GM23338 (cell line): ENCODE data around the gene MED12L.

ENCODE experiments used
- CREB1 ChIP-seq: fragments of 250-450 bp; sonication (Bioruptor Pico); IDR thresholded peaks from 2 replicates; pipeline ENCODE4 v1.5.0; 2020; ENCODE audit warnings: low read depth, mild to moderate bottlenecking, moderate library complexity
- ETS1 ChIP-seq: IDR thresholded peaks from 2 replicates; pipeline ENCODE4 v1.6.1; 2016; ENCODE audit warnings: antibody characterized with exemption
- EZH2 ChIP-seq: fragments of 200-600 bp; sonication (generic); IDR thresholded peaks from one replicate; pipeline ENCODE4 v1.8.0; 2017; ENCODE audit warnings: antibody characterized with exemption, mild to moderate bottlenecking, low read depth; ENCODE audit not compliant: unreplicated experiment
- EZH2phosphoT487 ChIP-seq: fragments of 200-600 bp; sonication (generic); IDR thresholded peaks from one replicate; pipeline ENCODE4 v1.8.1; 2018; ENCODE audit warnings: antibody characterized with exemption; ENCODE audit not compliant: unreplicated experiment
- JUNB ChIP-seq: IDR thresholded peaks from one replicate; pipeline ENCODE4 v1.6.1; 2016; ENCODE audit warnings: antibody characterized with exemption; ENCODE audit not compliant: unreplicated experiment
- POLR2AphosphoS5 ChIP-seq: IDR thresholded peaks from 2 replicates; pipeline ENCODE4 v1.6.1; 2016; ENCODE audit warnings: antibody characterized with exemption, low read depth
- REST ChIP-seq: IDR thresholded peaks from one replicate; pipeline ENCODE4 v1.6.1; 2018; ENCODE audit warnings: antibody characterized with exemption; ENCODE audit not compliant: unreplicated experiment
- STAT1 ChIP-seq: IDR thresholded peaks from one replicate; pipeline ENCODE4 v1.6.1; 2016; ENCODE audit warnings: antibody characterized with exemption; ENCODE audit not compliant: unreplicated experiment
- ZNF114 ChIP-seq: fragments of 250-450 bp; sonication (Bioruptor Pico); IDR thresholded peaks from 2 replicates; pipeline ENCODE4 v1.5.0; 2020; ENCODE audit warnings: mild to moderate bottlenecking, moderate library complexity
- ZNF331 ChIP-seq: fragments of 250-450 bp; sonication (Bioruptor Pico); IDR thresholded peaks from 2 replicates; pipeline ENCODE4 v1.5.0; 2020; ENCODE audit warnings: low read depth, mild to moderate bottlenecking, moderate library complexity
- TF ChIP-seq, protein P1 (sequence below), 2 experiments: fragments of 200-600 bp in 1 of 2; sonication (generic) in 1 of 2; conservative IDR thresholded peaks; 2 replicates each; pipeline versions ENCODE4 v1.5.1 to v1.6.1; 2016 to 2017; ENCODE audit warnings: antibody characterized with exemption in 2 of 2, low read depth in 2 of 2, mild to moderate bottlenecking in 2 of 2, moderate library complexity in 1 of 2

GRCh38 chr3:151112731-151113130 lies 27.3 kb downstream of the MED12L start:
- TF ChIP-seq, protein P1, sequence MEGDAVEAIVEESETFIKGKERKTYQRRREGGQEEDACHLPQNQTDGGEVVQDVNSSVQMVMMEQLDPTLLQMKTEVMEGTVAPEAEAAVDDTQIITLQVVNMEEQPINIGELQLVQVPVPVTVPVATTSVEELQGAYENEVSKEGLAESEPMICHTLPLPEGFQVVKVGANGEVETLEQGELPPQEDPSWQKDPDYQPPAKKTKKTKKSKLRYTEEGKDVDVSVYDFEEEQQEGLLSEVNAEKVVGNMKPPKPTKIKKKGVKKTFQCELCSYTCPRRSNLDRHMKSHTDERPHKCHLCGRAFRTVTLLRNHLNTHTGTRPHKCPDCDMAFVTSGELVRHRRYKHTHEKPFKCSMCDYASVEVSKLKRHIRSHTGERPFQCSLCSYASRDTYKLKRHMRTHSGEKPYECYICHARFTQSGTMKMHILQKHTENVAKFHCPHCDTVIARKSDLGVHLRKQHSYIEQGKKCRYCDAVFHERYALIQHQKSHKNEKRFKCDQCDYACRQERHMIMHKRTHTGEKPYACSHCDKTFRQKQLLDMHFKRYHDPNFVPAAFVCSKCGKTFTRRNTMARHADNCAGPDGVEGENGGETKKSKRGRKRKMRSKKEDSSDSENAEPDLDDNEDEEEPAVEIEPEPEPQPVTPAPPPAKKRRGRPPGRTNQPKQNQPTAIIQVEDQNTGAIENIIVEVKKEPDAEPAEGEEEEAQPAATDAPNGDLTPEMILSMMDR (conservative IDR thresholded peaks at IDR 0.05; ENCODE audit: low read depth in 2 of 2): no peak
- no peak for TF ChIP-seq POLR2AphosphoS5
- no peak for TF ChIP-seq REST
- TF ChIP-seq ZNF114 (CRISPR knock-in tag): no peak
- no peak for TF ChIP-seq EZH2
- no peak for TF ChIP-seq ZNF331
- TF ChIP-seq JUNB: no peak
- no peak for TF ChIP-seq EZH2phosphoT487
- TF ChIP-seq CREB1 (CRISPR knock-in tag): no peak
- TF ChIP-seq ETS1: no peak
- no peak for TF ChIP-seq STAT1
